HG03095 (cell line): Measurements from ENCODE around the gene CYP4A22.
"Not testable (repeated sequence)": the region's sequence is repeated elsewhere in the genome, so short reads cannot be mapped to it uniquely, and the experiment has no call there.

Experiments used
- ATAC-seq: cut with Tn5 transposase; IDR thresholded peaks from one replicate; pipeline ENCODE4 v1.9.1; 2021; ENCODE audit warnings: moderate library complexity; ENCODE audit not compliant: unreplicated experiment

Gene CYP4A22

DNA sequence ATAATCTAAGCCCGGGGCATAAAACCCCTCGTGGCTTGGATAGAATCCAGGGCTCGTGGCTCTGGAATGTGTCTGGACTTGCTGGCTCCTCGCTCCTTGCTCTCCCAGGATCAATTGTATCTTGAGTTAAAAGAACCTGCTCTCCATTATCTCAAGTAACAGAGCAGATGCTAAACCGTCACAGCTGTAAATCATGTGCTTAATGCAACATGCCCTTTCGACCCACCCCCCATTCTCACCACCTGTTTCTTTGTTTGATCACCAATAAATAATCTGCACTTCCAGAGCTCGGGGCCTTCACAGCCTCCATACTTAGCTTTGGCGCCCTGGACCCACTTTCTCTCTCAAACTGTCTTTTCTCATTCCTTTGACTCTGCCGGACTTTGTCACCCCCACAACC is 11.9 kb downstream of the CYP4A22 start:
- not testable (repeated sequence) for ATAC-seq

DNA sequence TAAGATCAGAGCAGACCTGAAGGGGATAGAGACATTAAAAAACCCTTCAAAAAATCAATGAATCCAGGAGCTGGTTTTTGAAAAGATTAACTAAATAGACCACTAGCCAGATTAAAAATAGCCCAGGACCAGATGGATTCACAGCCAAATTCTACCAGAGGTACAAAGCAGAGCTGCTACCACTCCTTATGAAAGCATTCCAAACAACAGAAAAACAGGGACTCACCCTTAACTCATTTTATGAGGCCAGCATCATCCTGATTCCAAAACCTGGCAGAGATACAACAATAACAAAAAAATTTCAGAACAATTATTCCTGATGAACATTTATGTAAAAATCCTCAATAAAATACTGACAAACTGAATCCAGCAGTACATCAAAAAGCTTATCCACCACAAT is 19.2 kb downstream of the CYP4A22 start:
- ATAC-seq = not testable (repeated sequence)

DNA sequence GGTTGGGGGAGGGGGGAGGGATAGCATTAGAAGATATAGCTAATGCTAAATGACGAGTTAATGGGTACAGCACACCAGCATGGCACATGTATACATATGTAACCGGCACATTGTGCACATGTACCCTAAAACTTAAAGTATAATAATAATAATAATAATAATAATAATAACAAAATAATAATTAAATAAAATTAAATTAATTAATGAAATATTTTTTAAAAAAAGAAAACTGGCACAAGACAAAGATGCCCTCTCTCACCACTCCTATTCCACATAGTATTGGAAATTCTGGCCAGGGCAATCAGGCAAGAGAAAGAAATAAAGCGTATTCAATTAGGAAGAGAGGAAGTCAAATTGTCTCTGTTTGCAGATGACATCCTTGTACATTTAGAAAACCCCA is 20.7 kb downstream of the CYP4A22 start:
- not testable (repeated sequence) for ATAC-seq

DNA sequence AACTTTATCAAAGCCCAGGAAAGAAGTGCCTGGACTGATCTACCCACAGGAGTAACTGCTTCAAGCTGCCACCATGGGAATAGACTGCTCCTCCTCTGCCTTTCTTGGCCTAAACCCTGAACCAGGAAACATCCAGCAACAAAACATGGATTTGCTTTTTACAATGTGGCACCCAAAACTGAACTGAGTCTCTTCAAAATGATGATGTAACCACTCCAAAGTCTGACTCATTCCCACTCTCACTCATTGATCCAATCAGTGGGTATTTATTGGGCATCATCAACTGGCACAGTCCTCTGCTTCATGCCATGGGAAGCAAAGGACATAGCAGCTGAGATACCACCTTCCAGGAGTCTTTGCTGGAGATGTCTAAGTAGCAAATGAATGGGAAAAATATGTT is 23.5 kb downstream of the CYP4A22 start:
- ATAC-seq = no peak

DNA sequence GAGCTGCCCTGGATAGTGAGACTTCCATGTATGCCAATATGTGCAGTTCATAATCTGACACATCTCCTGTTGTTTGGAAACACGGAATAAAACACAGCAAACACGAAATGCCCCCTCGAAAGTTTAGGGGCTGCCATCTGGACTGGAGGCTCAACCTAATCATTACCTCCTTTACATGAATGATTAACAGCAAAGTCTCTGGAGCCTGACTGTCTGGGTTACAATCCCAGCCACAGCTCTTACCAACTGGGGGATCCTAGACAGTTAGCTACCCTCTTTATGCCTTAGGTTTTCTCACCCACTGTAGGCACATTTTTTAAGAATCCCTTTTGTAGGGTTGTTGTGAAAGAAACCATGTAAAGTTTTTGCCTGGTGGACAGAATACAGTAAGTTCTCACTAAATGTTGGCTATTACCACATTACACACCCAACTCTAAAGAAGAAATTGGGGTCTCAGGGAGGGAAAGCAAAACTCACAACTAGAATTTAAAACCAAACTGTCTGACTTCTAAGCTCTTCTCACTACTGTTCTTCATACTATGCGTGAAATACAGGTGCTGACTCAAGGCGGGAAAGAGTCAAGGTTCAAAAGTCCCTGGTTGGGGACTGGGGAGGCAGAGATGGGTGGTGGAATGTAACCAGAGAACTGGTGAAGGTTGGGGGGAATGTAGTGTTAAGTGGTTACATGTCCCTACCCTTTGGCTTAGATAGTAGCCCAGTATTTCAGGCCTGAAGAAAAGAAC is 24.2 kb downstream of the CYP4A22 start:
- no peak for ATAC-seq

DNA sequence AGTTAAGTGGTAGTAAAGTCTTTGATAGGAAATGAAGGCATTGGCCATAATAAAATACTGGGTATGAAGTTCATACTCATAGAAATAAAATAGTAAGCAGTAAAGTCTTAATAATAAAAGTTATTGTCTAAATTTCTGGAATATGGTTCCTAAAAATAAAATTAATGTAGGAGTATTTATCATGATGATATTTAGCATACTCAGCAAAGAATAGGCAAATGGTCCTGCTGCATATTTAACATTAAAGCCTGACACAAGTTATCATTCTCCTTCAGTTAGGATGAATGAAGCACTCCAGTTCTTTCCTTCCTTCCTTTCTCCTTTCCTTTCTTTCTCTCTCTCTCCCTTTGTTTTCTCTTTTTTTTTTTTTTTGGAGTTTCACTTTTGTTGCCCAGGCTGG is 27.3 kb downstream of the CYP4A22 start:
- ATAC-seq = no peak

DNA sequence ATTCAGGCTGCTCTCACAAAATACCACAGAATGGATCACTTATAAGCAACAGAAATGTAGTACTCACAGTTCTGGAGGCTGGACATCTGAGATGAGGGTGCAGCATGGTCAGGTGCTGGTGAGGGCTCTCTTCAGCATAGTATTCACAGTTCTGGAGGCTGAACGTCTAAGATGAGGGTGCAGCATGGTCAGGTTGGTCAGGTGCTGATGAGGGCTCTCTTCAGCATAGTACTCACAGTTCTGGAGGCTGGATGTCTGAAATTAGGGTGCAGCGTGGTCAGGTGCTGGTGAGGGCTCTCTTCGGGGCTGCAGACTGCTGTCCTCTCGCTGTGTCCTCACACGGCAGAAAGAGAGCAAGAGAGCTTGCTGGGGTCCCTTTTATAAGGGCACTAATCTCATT is 35.5 kb downstream of the CYP4A22 start:
- no peak for ATAC-seq

DNA sequence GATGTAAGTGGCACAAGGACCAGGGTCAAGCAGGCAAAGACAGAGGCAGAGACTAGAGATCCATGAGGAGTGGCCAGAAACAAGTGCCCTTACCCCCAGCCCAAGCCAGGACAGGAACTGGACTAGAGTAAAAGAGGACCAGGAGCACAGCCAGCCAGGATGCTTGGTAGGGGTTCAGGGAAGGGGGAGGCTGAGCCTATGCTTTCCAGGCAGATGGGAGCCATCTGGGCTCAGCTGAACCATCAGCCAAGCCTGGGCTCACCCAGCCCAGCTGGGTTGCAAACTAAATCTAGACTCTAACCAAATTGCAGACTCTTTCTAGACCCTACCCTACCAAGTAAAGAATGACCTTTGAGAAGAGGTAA is 37.4 kb downstream of the CYP4A22 start:
- ATAC-seq = no peak

DNA sequence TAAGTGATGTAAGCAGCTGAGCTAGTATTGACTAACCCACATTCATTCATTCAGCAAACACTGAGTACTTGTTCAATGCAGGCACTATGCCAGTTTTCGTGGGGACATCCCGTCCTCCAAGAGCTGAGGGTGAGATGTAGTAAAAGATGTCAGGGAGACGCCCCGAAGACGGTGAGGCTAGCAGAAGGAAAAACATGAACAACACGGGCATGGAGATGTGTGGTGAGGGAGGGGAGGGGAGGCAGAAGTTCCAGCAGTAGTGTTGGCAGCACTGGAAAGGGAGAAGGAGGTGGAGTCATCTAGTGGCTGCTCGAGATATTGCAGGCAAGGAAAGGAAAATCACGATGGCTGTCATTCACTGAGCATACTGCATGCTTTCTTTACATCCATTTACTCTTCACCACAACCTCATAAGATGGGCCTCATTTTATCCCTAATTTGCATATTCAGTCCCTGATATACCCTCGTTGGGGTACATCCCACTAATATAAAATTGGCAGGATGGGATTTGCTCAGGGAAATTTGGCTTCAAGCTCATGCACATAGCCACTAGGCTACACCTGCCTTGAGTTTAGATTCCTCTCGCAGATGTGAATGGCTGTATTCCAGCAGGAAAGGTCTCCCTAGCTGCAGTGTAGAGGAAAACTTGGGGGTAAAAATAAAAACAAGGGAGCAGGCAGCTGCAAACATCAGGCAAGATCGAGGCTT is 38.1 kb downstream of the CYP4A22 start:
- no peak for ATAC-seq

DNA sequence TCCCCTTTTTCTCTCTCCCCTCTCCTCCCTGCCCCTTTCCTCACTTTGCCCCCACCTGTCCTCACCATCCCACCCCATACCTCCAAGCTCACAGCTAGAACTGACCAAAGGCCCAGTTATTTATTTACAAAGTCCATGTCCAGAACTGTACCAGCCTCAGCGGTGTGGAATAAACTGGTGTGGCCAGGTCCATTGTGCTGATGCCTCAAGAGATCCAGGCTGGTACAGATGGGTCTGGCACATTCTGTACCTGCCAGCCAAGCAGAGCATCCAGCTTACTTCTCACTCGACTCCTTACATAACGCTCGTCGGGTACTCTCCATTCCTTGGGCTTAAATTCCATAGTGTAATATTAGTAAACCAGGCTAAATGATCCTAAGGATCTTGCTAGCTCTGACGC is 40.8 kb downstream of the CYP4A22 start:
- ATAC-seq = no peak

DNA sequence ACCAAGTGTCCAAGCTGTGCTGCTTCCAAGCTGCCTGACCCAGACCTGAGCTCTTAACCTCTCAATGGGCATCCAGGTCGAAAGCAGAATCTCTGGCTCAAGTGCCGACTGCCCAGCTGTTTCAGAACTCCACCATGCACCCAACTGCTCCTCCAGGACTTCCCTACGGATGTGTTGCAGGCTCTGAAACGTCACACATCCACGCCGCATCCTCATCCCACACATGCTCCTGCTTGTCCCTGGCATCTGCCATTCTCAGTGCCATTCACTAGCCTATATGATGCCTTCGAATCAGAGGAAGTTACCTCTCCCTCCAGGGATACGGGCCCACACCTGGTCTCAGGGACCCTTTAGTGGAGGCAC is 41.4 kb downstream of the CYP4A22 start:
- no peak for ATAC-seq

DNA sequence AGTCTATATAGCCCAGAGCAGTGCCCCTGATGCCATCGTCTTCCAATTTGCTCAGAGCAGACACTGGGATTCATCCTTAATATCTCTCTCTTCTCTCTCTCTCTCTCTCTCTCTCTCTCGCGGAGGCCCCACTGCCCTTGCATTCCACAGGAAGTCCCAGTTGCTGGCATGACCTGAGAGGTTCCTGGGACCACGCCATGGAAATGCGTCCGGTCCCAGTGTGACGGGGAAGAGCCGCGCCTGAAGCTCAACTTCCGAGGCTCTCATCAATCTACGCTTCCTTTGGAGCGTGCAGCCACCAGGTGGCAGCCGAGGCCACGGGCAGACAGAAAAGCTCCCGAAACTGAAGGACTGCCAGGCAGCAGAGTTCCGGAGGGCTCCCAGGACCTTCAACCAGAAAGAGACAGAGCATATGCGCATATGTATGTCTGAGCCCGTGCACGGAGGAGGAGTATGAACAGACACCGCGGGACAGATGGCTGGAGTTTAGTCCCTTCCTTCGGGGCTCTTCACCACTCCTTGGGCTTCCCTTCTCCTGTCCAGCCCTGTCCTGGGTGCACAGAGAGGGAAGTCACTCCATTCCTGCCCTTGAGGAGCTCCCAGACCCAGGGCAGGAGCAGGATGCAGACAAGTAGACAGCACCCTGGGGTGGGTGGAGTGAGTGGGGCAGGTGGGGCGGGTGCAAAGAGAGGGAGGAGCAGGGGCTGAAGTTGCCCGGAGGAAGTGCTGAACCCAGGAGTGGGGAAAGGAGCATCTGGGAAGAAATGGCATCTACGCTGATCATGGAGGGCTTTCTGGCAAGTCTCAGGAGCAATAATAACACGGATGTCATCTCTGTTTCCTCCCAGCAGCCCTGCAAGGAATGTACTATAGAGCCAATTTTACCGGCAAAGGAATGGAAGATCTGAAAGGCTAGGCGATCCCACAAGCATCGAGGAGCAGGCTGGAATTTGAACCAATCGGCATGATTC is 42.1 kb downstream of the CYP4A22 start:
- ATAC-seq = peak; percentile 84

DNA sequence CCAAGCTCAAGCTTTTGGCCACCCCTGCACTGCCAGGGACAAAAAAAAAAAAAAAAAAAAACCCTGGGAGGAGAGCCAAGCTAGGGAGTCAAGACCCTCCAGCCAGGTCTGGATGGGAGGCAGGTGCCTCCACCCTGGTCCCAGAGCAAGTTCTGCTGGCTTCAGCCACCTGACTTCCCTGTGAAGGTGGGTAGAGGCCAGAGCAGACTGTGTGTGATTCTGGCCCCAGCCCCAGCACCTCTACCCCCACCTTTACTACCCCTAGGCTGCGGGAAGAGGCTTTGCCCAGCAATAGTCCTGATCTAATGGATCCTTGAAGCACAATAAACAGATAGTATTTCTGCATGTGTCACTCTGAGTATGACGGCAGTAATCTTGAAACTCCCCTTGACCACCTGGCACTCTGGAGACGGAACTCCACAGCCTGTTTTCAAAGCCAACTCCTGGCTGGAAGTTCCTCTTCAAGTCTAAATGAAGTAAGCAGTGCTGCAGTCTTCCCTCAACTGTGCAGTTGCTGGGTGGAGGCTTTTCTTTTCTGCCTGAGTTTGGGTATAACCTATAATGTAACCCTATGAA is 42.8 kb downstream of the CYP4A22 start:
- no peak for ATAC-seq

DNA sequence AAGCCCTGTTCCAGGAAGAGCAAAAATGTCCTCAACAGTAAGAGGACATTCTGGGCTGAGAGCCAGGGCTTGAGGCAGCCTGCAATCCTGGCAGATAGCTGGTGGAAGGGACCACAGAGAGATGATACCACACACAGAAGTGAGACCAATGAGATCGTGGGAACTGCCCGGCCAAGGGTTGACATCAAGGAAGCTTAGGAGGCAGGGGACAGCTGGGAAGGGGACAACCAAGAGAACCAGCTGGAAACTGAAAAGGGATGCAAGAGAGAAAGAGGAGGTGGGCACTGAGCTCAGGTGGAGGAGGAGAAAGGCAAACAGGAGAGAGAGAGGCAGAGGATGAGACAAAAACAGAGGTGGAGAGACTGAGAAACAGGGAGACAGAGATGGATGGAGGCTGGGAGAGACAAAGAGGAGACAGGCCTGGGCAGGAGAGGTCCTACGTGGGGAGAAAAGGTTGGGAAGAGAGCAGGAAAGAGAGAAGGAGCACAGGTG is 43.4 kb downstream of the CYP4A22 start:
- no peak for ATAC-seq

DNA sequence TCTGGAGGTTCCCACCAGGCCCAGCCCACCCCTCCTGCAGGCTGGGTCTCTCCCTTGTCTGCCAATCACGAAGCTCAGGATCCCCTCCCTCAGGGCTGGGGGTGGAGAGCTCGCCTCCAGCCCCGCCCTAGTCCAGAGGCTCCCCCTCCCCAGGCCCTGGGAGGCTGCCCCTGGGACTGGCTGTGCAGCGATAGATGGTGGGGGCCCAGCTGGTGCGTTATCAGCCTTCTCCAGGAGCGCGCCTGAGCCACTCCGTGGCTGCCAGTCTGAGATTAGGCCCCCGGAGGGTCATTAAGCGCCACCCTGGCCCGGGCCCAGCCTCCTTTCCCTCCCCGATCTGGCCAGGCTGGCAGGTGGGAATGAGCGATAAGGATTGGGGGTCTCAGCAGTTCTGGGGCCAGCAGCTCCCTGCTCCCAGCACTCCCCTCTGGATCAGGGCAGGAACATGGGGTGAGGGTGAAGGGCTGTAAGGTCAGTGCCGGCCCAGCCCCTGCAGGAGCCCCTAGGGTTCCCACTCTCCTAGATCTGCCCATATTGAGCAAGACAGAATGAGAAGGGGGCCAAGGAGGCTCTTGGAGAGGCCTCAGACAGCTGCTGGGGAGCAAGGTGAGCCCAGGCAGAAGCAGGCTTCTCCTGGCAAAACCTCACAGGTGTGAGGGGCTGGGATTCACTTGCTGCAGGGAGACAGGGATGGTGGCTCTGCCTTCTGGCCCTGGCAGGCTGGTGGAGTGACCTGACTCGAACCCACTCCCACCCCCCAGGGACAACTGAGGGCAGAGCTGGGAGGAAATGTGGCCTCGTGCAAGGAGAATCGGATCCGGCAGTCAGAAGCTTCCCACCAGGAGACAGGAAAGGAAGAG is 44.1 kb downstream of the CYP4A22 start:
- ATAC-seq = no peak

DNA sequence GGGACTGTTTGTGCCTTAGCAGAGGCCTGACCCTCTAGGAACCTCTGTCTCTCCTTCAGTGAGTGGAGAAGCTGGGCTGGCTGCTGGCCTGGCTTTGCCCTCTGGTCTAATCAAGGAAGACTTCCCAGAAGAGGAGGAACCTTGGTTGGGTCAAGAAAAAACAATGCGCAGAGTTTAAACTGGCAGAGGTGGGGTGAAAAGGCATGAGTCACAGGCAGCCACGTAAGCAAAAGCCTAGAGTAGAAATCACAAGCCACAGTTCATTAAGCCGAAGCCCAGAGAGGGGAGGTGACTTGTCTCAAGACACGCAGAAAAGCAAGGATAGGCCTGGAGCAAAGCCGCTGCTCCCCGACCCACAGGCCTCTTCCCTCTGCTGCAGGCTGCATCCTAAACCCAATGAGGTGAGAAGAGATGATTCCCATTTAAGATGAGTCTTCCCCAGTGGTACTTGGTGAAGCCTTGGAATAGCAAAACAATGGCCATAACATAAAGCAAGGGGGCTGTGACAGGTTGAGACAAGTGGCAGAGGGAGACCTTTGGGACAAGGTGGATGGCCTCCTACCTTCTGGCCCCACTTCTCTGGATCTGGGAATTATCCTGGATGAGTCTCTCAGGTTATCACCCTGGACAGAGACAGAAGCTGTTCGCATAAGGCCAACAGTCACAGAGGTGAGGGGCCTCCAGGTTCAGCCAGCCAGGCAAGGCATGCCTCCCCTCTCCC is 44.9 kb downstream of the CYP4A22 start:
- no peak for ATAC-seq

DNA sequence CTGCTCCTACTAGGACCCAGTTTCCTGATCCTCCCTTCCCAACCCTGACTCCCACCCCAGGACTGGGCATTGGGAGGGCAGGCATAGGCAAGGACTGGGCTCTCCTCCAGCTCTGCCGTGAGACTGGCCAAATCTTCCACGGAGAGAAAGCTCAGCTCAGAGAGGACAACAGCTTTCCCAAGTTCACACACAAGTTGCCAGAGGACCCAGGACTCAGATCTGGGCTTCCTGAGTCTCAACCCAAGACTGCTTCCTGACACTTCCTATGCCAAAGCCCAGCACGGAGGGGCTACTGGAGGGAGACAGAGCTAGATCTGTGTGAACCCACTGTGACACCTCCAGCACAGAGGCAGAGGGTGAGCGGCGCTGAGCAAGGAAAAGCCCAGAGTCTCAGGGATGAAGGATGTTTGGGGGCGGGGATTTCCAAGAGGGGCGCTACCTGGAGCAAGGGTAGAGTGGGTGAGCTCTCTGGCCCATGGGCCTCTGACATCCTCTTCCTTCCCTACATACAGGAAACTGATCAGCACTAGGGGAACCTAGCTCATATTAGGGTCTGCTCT is 45.5 kb downstream of the CYP4A22 start:
- ATAC-seq = no peak

DNA sequence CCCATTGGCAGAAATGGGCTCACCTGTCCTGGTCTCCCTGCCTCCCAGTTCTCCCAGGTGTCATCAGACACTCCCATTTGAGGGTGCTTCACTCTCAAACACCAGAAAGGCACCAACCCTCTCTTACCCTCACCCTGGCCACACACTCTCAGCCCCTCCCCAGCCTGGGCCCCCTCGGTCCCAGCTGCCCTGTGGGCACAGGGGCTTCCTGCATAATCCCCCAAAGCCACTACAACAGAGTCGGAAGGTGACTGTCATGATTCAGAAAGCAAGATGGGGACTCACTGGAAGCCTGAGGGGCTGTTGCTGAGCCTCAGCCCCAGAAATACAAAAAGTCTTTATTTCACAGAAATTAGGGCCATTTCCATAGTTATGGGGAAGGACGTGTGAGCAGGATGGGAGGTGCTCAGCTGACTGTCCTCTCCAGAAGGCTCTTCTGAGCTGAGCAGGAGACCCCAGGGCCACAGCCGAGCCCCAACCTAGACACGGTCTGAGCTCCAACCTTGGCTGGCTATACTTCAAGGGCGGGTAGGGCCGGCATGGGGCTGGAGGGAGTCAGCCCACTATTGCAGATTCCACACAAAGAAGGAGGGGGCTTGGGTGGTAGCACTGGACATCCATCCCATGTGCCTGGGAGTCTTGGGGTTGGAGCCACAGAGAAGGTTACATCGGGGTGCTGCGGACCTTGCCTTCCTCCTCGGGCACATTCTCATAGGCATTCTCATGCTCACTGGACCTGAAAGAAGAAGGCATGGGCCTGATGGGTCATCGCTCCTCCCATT is 46.3 kb downstream of the CYP4A22 start:
- no peak for ATAC-seq
